ENCODE measurements around the gene DSG2.

Gene DSG2

GRCh38 chr18:31592506-31593157 is 94.7 kb downstream of the DSG2 start:
- DNase-seq, result no peak

- no peak for DNase-seq
These were observed 97.3 kb downstream of the DSG2 start for GRCh38 chr18:31595121-31595771.

- DNase-seq, result no peak
These were observed 98.3 kb downstream of the DSG2 start for GRCh38 chr18:31596081-31596872.

- DNase-seq, result no peak
These were observed 100.2 kb downstream of the DSG2 start for GRCh38 chr18:31598021-31598805.
